Neural progenitor cell (in vitro differentiated cells): Measurements from ENCODE around the gene AFF4. TPM values are rescaled to one million over a fixed set of nuclear protein-coding genes. Genes with fewer than 3 reads are reported as not detected.

Source experiments
- DNase-seq: peaks from one replicate; pipeline ENCODE4 v3.0.0-alpha.2; 2016; ENCODE audit warnings: low spot score
- H2AFZ ChIP-seq: fragments of 200-600 bp; sonication (generic); replicated peaks from 2 replicates; pipeline ENCODE4 v1.6.1; 2016; ENCODE audit warnings: antibody characterized with exemption
- H3F3A ChIP-seq: fragments of 200-600 bp; sonication (generic); 2 replicates; pipeline ENCODE4 v1.6.1; 2016; ENCODE audit warnings: antibody characterized with exemption, low read depth
- H3K27ac ChIP-seq: fragments of 200-600 bp; sonication (generic); 2 replicates; pipeline ENCODE4 v1.5.1; 2016; ENCODE audit warnings: mild to moderate bottlenecking
- H3K27me3 ChIP-seq: fragments of 200-600 bp; sonication (generic); 2 replicates; pipeline ENCODE4 v1.6.1; 2016; ENCODE audit warnings: mild to moderate bottlenecking, moderate library complexity
- H3K36me3 ChIP-seq: fragments of 200-600 bp; sonication (generic); 2 replicates; pipeline ENCODE4 v1.5.1; 2016
- H3K4me1 ChIP-seq: fragments of 200-600 bp; sonication (generic); 2 replicates; pipeline ENCODE4 v1.6.1; 2016; ENCODE audit warnings: mixed run types
- H3K4me2 ChIP-seq: fragments of 200-600 bp; sonication (generic); 2 replicates; pipeline ENCODE4 v1.6.1; 2016
- H3K4me3 ChIP-seq: fragments of 200-600 bp; sonication (generic); 2 replicates; pipeline ENCODE4 v1.5.1; 2016
- H3K79me2 ChIP-seq: fragments of 200-600 bp; sonication (generic); 2 replicates; pipeline ENCODE4 v1.6.1; 2016; ENCODE audit warnings: low read depth
- H3K9ac ChIP-seq: fragments of 200-600 bp; sonication (generic); 2 replicates; pipeline ENCODE4 v1.6.1; 2016
- H3K9me3 ChIP-seq: fragments of 200-600 bp; sonication (generic); 2 replicates; pipeline ENCODE4 v1.5.1; 2016; ENCODE audit warnings: low read depth
- H4K20me1 ChIP-seq: fragments of 200-600 bp; sonication (generic); 2 replicates; pipeline ENCODE4 v1.6.1; 2016; ENCODE audit warnings: low read depth
- H3K27ac Mint-ChIP-seq: 3 replicates; pipeline ENCODE4 v1.8.0; 2021; ENCODE audit warnings: mixed read lengths
- H3K27me3 Mint-ChIP-seq: 2 replicates; pipeline ENCODE4 v1.8.0; 2022; ENCODE audit warnings: low read depth, mild to moderate bottlenecking, inconsistent platforms, moderate library complexity, mixed read lengths; ENCODE audit not compliant: insufficient read depth
- H3K36me3 Mint-ChIP-seq: 3 replicates; pipeline ENCODE4 v1.8.0; 2021; ENCODE audit warnings: mixed read lengths
- H3K4me1 Mint-ChIP-seq: 3 replicates; pipeline ENCODE4 v1.8.0; 2021; ENCODE audit warnings: mixed read lengths
- H3K4me3 Mint-ChIP-seq: 3 replicates; pipeline ENCODE4 v1.8.0; 2021; ENCODE audit warnings: mild to moderate bottlenecking, moderate library complexity, mixed read lengths
- H3K9me3 Mint-ChIP-seq: 3 replicates; pipeline ENCODE4 v1.8.0; 2020; ENCODE audit warnings: mixed read lengths
- EZH2 ChIP-seq: fragments of 200-600 bp; sonication (generic); IDR thresholded peaks from 2 replicates; pipeline ENCODE4 v1.6.1; 2017; ENCODE audit warnings: antibody characterized with exemption, mild to moderate bottlenecking, moderate library complexity
- EZH2phosphoT487 ChIP-seq: fragments of 200-600 bp; sonication (generic); IDR thresholded peaks from 2 replicates; pipeline ENCODE4 v1.6.1; 2017; ENCODE audit warnings: antibody characterized with exemption
- total RNA-seq: library from RNA; depleted of rRNA; stranded (reverse); fragments of >200 nt; gene quantifications from 2 replicates; pipeline ENCODE4 v1.2.3, GENCODE V29; 2015; ENCODE audit warnings: low replicate concordance
- TF ChIP-seq, protein P1 (sequence below): fragments of 200-600 bp; sonication (generic); IDR thresholded peaks from 2 replicates; pipeline ENCODE4 v1.5.1; 2017; ENCODE audit warnings: antibody characterized with exemption, mild to moderate bottlenecking

The AFF4 gene
- total RNA-seq, 1 donor from 2014 or later: 63.6 TPM

DNA sequence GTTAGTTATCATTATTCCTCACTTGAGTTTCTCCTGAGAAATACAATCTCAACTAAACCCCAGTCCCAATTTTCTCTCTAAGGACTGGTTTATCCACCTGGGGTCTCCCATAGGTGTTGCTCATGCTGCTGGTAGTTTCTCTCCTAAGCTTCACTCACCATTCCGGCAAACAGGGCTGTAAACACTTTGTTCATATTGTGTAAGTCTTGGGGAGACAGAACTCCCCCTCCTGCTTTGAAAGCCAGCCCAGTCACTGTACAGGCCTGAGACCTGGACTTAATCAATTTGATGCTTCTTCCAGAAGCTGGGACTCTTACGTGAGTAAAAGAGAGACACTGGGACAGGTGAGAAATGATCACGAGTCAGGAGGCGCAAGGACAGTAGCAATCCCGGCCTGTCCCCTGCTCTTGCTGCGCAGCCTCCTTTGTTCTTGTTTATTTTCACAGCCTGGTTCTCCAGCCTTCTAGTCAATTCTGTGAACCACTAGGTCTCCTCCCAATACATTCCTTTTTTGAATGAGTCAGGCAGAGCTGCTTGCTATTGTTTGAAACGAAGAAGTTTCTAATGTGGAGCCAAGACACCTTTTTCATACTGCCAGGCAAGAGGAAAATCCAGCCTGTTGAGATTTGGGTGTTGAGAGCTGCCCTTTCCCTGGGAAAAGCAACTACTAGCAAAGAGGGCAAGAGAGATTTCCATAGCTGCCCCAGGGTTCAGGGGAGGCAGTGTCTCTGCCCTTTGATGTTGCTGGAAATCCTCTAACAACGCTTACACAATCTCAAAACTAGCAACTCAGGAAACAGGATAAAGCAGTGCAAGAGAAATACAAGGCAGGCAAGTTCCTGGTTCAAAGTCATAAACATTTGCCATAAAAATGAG, 123.8 kb downstream of the AFF4 start:
- Mint-ChIP-seq H3K27ac (peak overlapping the region; percentile 50), H3K36me3 (no peaks in the 10 kb centered on the region), H3K4me1 (peaks cover 8% of the 10 kb centered on the region), H3K4me3 (no peak overlapping the region), H3K27me3 (peaks cover 4% of the 10 kb centered on the region), H3K9me3 (no peaks in the 10 kb centered on the region)
- Histone ChIP-seq H3K4me2 (no peak overlapping the region), H3K9me3 (no peaks in the 10 kb centered on the region), H2AFZ (peak overlapping the region; percentile 83), H3F3A (no peaks in the 10 kb centered on the region), H4K20me1 (no peaks in the 10 kb centered on the region), H3K79me2 (no peaks in the 10 kb centered on the region), H3K4me3 (no peak overlapping the region), H3K9ac (no peak overlapping the region), H3K27me3 (no peaks in the 10 kb centered on the region), H3K4me1 (peaks cover 8% of the 10 kb centered on the region), H3K36me3 (no peaks in the 10 kb centered on the region), H3K27ac (no peak overlapping the region)
- TF ChIP-seq EZH2phosphoT487: no peak
- no peak for DNase-seq

- H3K4me1 Mint-ChIP-seq: peaks cover 8% of the 10 kb centered on the region
- Histone ChIP-seq H3K27me3 (peaks cover 5% of the 10 kb centered on the region), H2AFZ (no peak overlapping the region), H4K20me1 (no peaks in the 10 kb centered on the region), H3K36me3 (no peaks in the 10 kb centered on the region), H3K27ac (no peak overlapping the region), H3K9me3 (no peaks in the 10 kb centered on the region), H3K9ac (no peak overlapping the region), H3K4me2 (no peak overlapping the region), H3K4me1 (peaks cover 8% of the 10 kb centered on the region), H3K79me2 (no peaks in the 10 kb centered on the region), H3F3A (no peaks in the 10 kb centered on the region), H3K4me3 (no peak overlapping the region)
- no peak overlapping the region for H3K27ac Mint-ChIP-seq
- no peak for TF ChIP-seq EZH2
- TF ChIP-seq, protein P1, sequence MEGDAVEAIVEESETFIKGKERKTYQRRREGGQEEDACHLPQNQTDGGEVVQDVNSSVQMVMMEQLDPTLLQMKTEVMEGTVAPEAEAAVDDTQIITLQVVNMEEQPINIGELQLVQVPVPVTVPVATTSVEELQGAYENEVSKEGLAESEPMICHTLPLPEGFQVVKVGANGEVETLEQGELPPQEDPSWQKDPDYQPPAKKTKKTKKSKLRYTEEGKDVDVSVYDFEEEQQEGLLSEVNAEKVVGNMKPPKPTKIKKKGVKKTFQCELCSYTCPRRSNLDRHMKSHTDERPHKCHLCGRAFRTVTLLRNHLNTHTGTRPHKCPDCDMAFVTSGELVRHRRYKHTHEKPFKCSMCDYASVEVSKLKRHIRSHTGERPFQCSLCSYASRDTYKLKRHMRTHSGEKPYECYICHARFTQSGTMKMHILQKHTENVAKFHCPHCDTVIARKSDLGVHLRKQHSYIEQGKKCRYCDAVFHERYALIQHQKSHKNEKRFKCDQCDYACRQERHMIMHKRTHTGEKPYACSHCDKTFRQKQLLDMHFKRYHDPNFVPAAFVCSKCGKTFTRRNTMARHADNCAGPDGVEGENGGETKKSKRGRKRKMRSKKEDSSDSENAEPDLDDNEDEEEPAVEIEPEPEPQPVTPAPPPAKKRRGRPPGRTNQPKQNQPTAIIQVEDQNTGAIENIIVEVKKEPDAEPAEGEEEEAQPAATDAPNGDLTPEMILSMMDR: no peak
- no peak for TF ChIP-seq EZH2phosphoT487
- H3K9me3 Mint-ChIP-seq: no peaks in the 10 kb centered on the region
- H3K36me3 Mint-ChIP-seq: no peaks in the 10 kb centered on the region
- peaks cover 2% of the 10 kb centered on the region for H3K27me3 Mint-ChIP-seq
- no peak overlapping the region for H3K4me3 Mint-ChIP-seq
- DNase-seq: no peak
These were observed 124.7 kb downstream of the AFF4 start for GRCh38 chr5:132838516-132839282.

GRCh38 chr5:132837868-132838267, 125.6 kb downstream of the AFF4 start:
- Histone ChIP-seq H3F3A (no peaks in the 10 kb centered on the region), H3K4me2 (no peak overlapping the region), H3K4me1 (peaks cover 8% of the 10 kb centered on the region), H4K20me1 (no peaks in the 10 kb centered on the region), H3K79me2 (no peaks in the 10 kb centered on the region), H3K4me3 (no peak overlapping the region), H2AFZ (no peak overlapping the region), H3K9ac (no peak overlapping the region), H3K9me3 (no peaks in the 10 kb centered on the region), H3K27me3 (peaks cover 13% of the 10 kb centered on the region), H3K27ac (no peak overlapping the region), H3K36me3 (no peaks in the 10 kb centered on the region)
- no peak for DNase-seq
- H3K4me1 Mint-ChIP-seq: peaks cover 8% of the 10 kb centered on the region
- H3K27me3 Mint-ChIP-seq: peaks cover 3% of the 10 kb centered on the region
- TF ChIP-seq, protein P1: no peak
- TF ChIP-seq EZH2 (no peak), EZH2phosphoT487 (no peak)
- no peak overlapping the region for H3K27ac Mint-ChIP-seq
- no peaks in the 10 kb centered on the region for H3K9me3 Mint-ChIP-seq
- no peaks in the 10 kb centered on the region for H3K36me3 Mint-ChIP-seq
- no peak overlapping the region for H3K4me3 Mint-ChIP-seq
